ENCODE results near the gene NSRP1.

Gene NSRP1

GRCh38 chr17:30220414-30220813, 103.8 kb downstream of the NSRP1 start:
- peak; percentile 6 for FAIRE-seq
- TF ChIP-seq CTCF (IDR thresholded peaks at IDR 0.05; ENCODE audit: insufficient read depth, missing control alignments): no peak
- DNase-seq (ENCODE audit: insufficient read length, low spot score): peak; percentile 78

- DNase-seq (ENCODE audit: insufficient read length, low spot score): no peak
- TF ChIP-seq CTCF (IDR thresholded peaks at IDR 0.05; ENCODE audit: insufficient read depth, missing control alignments): no peak
- no peak for FAIRE-seq
These were observed 104.7 kb downstream of the NSRP1 start for GRCh38 chr17:30221346-30221745.

GRCh38 chr17:30222251-30222650, 105.6 kb downstream of the NSRP1 start:
- TF ChIP-seq CTCF (IDR thresholded peaks at IDR 0.05; ENCODE audit: insufficient read depth, missing control alignments): no peak
- DNase-seq (ENCODE audit: insufficient read length, low spot score) (no peak), FAIRE-seq (no peak)

GRCh38 chr17:30222721-30223175, 106.1 kb downstream of the NSRP1 start:
- FAIRE-seq (no peak), DNase-seq (ENCODE audit: insufficient read length, low spot score) (no peak)
- no peak for TF ChIP-seq CTCF (IDR thresholded peaks at IDR 0.05; ENCODE audit: insufficient read depth, missing control alignments)

GRCh38 chr17:30224419-30224960, 107.9 kb downstream of the NSRP1 start:
- FAIRE-seq (no peak), DNase-seq (ENCODE audit: insufficient read length, low spot score) (no peak)
- TF ChIP-seq CTCF (IDR thresholded peaks at IDR 0.05; ENCODE audit: insufficient read depth, missing control alignments): no peak

- TF ChIP-seq CTCF (IDR thresholded peaks at IDR 0.05; ENCODE audit: insufficient read depth, missing control alignments): no peak
- DNase-seq (ENCODE audit: insufficient read length, low spot score) (no peak), FAIRE-seq (no peak)
These were observed 108.5 kb downstream of the NSRP1 start for GRCh38 chr17:30225112-30225511.

GRCh38 chr17:30225919-30226553, 109.4 kb downstream of the NSRP1 start:
- DNase-seq (ENCODE audit: insufficient read length, low spot score): no peak
- FAIRE-seq: no peak
- TF ChIP-seq CTCF (IDR thresholded peaks at IDR 0.05; ENCODE audit: insufficient read depth, missing control alignments): no peak
